ENCODE data around the gene SCGB1A1.
"Not testable (repeated sequence)": the region's sequence is repeated elsewhere in the genome, so short reads cannot be mapped to it uniquely, and the experiment has no call there.

SCGB1A1 gene

GRCh38 chr11:62418733-62419132, at the start of gene SCGB1A1:
TSS of gene SCGB1A1 (plus strand) at chr11:62419033. CDS start at chr11:62419096, 63 bp downstream.
- DNase-seq = no peak

GRCh38 chr11:62370743-62371440, 47.9 kb upstream of the SCGB1A1 start:
- peak; percentile 14 for DNase-seq

GRCh38 chr11:62372871-62373270, 46.0 kb upstream of the SCGB1A1 start:
- DNase-seq = no peak

GRCh38 chr11:62373464-62374119, 45.2 kb upstream of the SCGB1A1 start:
- DNase-seq = no peak

GRCh38 chr11:62374801-62375200, 44.0 kb upstream of the SCGB1A1 start:
- no peak for DNase-seq

GRCh38 chr11:62378459-62379063, 40.3 kb upstream of the SCGB1A1 start:
- DNase-seq = not testable (repeated sequence)

- not testable (repeated sequence) for DNase-seq
These were observed 39.2 kb upstream of the SCGB1A1 start for GRCh38 chr11:62379586-62379985.

GRCh38 chr11:62380821-62381245, 38.0 kb upstream of the SCGB1A1 start:
- not testable (repeated sequence) for DNase-seq

- no peak for DNase-seq
These were observed 35.0 kb upstream of the SCGB1A1 start for GRCh38 chr11:62383822-62384221.

- DNase-seq = not testable (repeated sequence)
These were observed 32.8 kb upstream of the SCGB1A1 start for GRCh38 chr11:62386083-62386482.

- DNase-seq = no peak
These were observed 31.5 kb upstream of the SCGB1A1 start for GRCh38 chr11:62387381-62387780.

- no peak for DNase-seq
These were observed 29.8 kb upstream of the SCGB1A1 start for GRCh38 chr11:62388999-62389398.

- no peak for DNase-seq
These were observed 28.6 kb upstream of the SCGB1A1 start for GRCh38 chr11:62390237-62390636.

GRCh38 chr11:62390722-62391121, 28.1 kb upstream of the SCGB1A1 start:
- no peak for DNase-seq

- DNase-seq = no peak
These were observed 27.0 kb upstream of the SCGB1A1 start for GRCh38 chr11:62391642-62392425.

- no peak for DNase-seq
These were observed 26.3 kb upstream of the SCGB1A1 start for GRCh38 chr11:62392506-62392905.

GRCh38 chr11:62393061-62393611, 25.7 kb upstream of the SCGB1A1 start:
- no peak for DNase-seq

- no peak for DNase-seq
These were observed 25.1 kb upstream of the SCGB1A1 start for GRCh38 chr11:62393735-62394134.

- DNase-seq = peak; percentile 40
These were observed 23.9 kb upstream of the SCGB1A1 start for GRCh38 chr11:62394825-62395538.

GRCh38 chr11:62395885-62396551, 22.8 kb upstream of the SCGB1A1 start:
- no peak for DNase-seq

Measured in activated T-cell treated with anti-CD3 and anti-CD28 coated beads for 4 hours (primary cell).